ENCODE measurements around the gene CST5. TPM values are rescaled to one million over a fixed set of nuclear protein-coding genes. Genes with fewer than 3 reads are reported as not detected.
A peak's percentile ranks its signal among the peaks of the same experiment; 100 is the strongest.

CST5 gene
- total RNA-seq, 1 experiment from 2014 or later: not detected

GRCh38 chr20:23889775-23890187 is 10.2 kb upstream of the CST5 start:
- BruUV-seq (replicated peaks): no TSS peak
- TF ChIP-seq FOSL1 (IDR thresholded peaks at IDR 0.05; ENCODE audit: low read depth) (no peak), TCF7L2 (IDR thresholded peaks at IDR 0.05; ENCODE audit: borderline replicate concordance, extremely low read depth, insufficient read depth, insufficient read length) (no peak), RAD21 (IDR thresholded peaks at IDR 0.05; ENCODE audit: low read depth) (peak; percentile 71), CTCF (IDR thresholded peaks at IDR 0.05 in 2 of 3, conservative IDR thresholded peaks at IDR 0.05 in 1 of 3; ENCODE audit: borderline replicate concordance in 1 of 3, insufficient read depth in 1 of 3, low read depth in 2 of 3, low read length in 2 of 3) (peak; percentile 69 to 75 (median 73))
- Histone ChIP-seq H3K4me2 (ENCODE audit: low read length) (no peak overlapping the region), H3K79me2 (ENCODE audit: insufficient read depth, low read length) (no peaks in the 10 kb centered on the region), H3K4me3 (replicated peaks in 1 of 2; ENCODE audit: low read depth in 1 of 2, low read length in 2 of 2) (no peak overlapping the region), H3K9me3 (ENCODE audit: control insufficient read depth in 1 of 2, insufficient read depth in 1 of 2, low read depth in 1 of 2, low read length in 2 of 2) (no peaks in the 10 kb centered on the region), H2AFZ (ENCODE audit: low read depth, low read length, poor library complexity, severe bottlenecking) (no peak overlapping the region), H3K9me2 (ENCODE audit: insufficient read depth) (no peaks in the 10 kb centered on the region), H4K20me1 (ENCODE audit: insufficient read depth) (no peaks in the 10 kb centered on the region), H3K27me3 (ENCODE audit: insufficient read depth, low read length) (peaks cover 16% of the 10 kb centered on the region), H3K4me1 (ENCODE audit: control insufficient read depth in 1 of 2, insufficient read depth in 2 of 2, low read length in 2 of 2) (no peaks in the 10 kb centered on the region), H3K27ac (ENCODE audit: low read depth, low read length) (no peak overlapping the region), H3K36me3 (ENCODE audit: control insufficient read depth in 1 of 2, insufficient read depth in 2 of 2, low read length in 2 of 2) (no peaks in the 10 kb centered on the region), H3K9ac (ENCODE audit: low read length) (no peak overlapping the region)
- ChIA-PET RAD21 (ENCODE audit: low non-redundant PET in 1 of 2, low total read pairs in 2 of 2, uncharacterized antibody in 2 of 2, unreplicated experiment in 2 of 2) (no interaction called here), CTCF (interaction anchor here (0.9 kb wide), 1 partner anchor 1041 kb away, joined by 3 read pairs; no protein-coding TSS in a partner anchor), POLR2A (no interaction called here)
- ATAC-seq (peak; percentile 97), DNase-seq (ENCODE audit: low read depth, low spot score) (peak; percentile 10)
- intact Hi-C loops (cut with micrococcal nuclease): loop anchor here (1.0 to 5.0 kb wide), 2 partner anchors 108 to 1029 kb away; no protein-coding TSS in a partner anchor

- Histone ChIP-seq H3K4me3 (replicated peaks in 1 of 2; ENCODE audit: low read depth in 1 of 2, low read length in 2 of 2) (no peak overlapping the region), H3K4me2 (ENCODE audit: low read length) (no peak overlapping the region), H3K9ac (ENCODE audit: low read length) (no peak overlapping the region), H4K20me1 (ENCODE audit: insufficient read depth) (no peaks in the 10 kb centered on the region), H2AFZ (ENCODE audit: low read depth, low read length, poor library complexity, severe bottlenecking) (no peak overlapping the region), H3K36me3 (ENCODE audit: control insufficient read depth in 1 of 2, insufficient read depth in 2 of 2, low read length in 2 of 2) (no peaks in the 10 kb centered on the region), H3K4me1 (ENCODE audit: control insufficient read depth in 1 of 2, insufficient read depth in 2 of 2, low read length in 2 of 2) (no peaks in the 10 kb centered on the region), H3K27me3 (ENCODE audit: insufficient read depth, low read length) (peaks cover 6% of the 10 kb centered on the region; the same call in 1 of the 2 replicates), H3K9me2 (ENCODE audit: insufficient read depth) (no peaks in the 10 kb centered on the region), H3K79me2 (ENCODE audit: insufficient read depth, low read length) (no peaks in the 10 kb centered on the region), H3K9me3 (ENCODE audit: control insufficient read depth in 1 of 2, insufficient read depth in 1 of 2, low read depth in 1 of 2, low read length in 2 of 2) (no peaks in the 10 kb centered on the region), H3K27ac (ENCODE audit: low read depth, low read length) (no peak overlapping the region)
- ChIA-PET RAD21 (ENCODE audit: low non-redundant PET in 1 of 2, low total read pairs in 2 of 2, uncharacterized antibody in 2 of 2, unreplicated experiment in 2 of 2) (no interaction called here), POLR2A (no interaction called here), CTCF (no interaction called here)
- intact Hi-C loops (cut with micrococcal nuclease): loop anchor here (5.0 kb wide), 1 partner anchor 109 kb away; no protein-coding TSS in a partner anchor
- no peak for ATAC-seq
- no TSS peak for BruUV-seq (replicated peaks)
- DNase-seq (ENCODE audit: low read depth, low spot score): no peak
- TF ChIP-seq ZBTB33 (IDR thresholded peaks at IDR 0.05; ENCODE audit: extremely low read depth, insufficient replicate concordance, low read length) (no peak), JUND (IDR thresholded peaks at IDR 0.05) (no peak), ZNF274 (IDR thresholded peaks at IDR 0.05; ENCODE audit: low read depth, low read length) (no peak), EGR1 (IDR thresholded peaks at IDR 0.05; ENCODE audit: low read depth) (no peak), RAD21 (IDR thresholded peaks at IDR 0.05; ENCODE audit: low read depth) (no peak), POLR2AphosphoS5 (IDR thresholded peaks at IDR 0.05; ENCODE audit: low read depth, low read length) (no peak), TCF7L2 (IDR thresholded peaks at IDR 0.05; ENCODE audit: borderline replicate concordance, extremely low read depth, insufficient read depth, insufficient read length) (no peak), POLR2A (IDR thresholded peaks at IDR 0.05; ENCODE audit: borderline replicate concordance, extremely low read depth, insufficient read depth, insufficient read length) (no peak), ATF3 (IDR thresholded peaks at IDR 0.05) (no peak), EZH2 (IDR thresholded peaks at IDR 0.05) (no peak), CTCF (IDR thresholded peaks at IDR 0.05 in 2 of 3, conservative IDR thresholded peaks at IDR 0.05 in 1 of 3; ENCODE audit: borderline replicate concordance in 1 of 3, insufficient read depth in 1 of 3, low read depth in 2 of 3, low read length in 2 of 3) (no peak), ELF1 (IDR thresholded peaks at IDR 0.05; ENCODE audit: borderline replicate concordance, low read depth) (no peak)
Measured at GRCh38 chr20:23887856-23888255, 8.3 kb upstream of the CST5 start.

Measured in HCT116 (cell line).